Stimulated activated CD8-positive, alpha-beta memory T cell treated with anti-CD3 and anti-CD28 coated beads, Interleukin-7, amount 100 ng/mL, for 1 hour (primary cell): ENCODE data around the gene MTHFSD.

Experiments
- DNase-seq, 2 donors: peaks; one replicate each; pipeline ENCODE4 v3.0.0-alpha.2; 2020; ENCODE audit warnings: low read depth in 2 of 2

The MTHFSD gene

DNA sequence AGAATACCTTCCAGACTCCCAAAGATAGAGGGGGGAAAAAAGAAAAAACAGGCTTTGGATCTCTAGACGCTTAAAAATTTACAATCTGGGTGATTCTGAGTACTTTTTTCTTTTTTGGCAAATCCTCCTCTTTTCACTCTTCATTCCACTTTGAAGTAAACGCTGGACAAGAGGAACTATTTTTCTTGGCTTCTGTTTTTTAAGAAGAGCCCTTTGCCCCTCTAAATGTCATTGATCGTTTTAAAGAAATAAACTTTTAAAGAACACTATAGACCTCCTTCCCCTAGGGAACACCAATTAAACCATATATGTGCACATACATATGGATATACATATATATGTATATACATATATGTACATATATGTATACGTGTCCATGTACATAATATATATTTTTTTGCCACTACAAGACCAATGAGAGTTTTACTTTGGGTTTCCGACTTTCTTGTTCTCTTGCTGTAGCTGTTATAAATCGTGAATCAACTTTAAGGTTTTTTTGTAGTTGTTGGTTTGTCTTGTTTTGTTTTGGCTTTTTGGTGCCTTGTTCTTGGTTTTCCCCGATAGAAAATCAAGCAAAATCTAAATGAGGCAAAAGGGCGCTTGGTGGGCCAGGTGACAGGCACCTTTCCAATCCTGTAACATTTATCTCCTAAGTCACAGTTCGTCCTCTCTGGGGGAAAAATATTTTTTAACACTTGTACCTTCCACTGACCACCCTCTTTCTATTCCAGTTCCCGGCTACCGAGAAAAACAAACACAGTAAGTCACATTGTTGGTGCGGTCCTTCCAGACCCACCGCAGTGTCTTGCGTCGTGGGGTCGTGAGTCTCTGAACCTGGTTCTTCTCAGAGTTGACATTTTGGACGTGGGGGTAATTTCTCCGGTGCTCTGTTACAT, 40.3 kb downstream of the MTHFSD start:
- no peak for DNase-seq

DNA sequence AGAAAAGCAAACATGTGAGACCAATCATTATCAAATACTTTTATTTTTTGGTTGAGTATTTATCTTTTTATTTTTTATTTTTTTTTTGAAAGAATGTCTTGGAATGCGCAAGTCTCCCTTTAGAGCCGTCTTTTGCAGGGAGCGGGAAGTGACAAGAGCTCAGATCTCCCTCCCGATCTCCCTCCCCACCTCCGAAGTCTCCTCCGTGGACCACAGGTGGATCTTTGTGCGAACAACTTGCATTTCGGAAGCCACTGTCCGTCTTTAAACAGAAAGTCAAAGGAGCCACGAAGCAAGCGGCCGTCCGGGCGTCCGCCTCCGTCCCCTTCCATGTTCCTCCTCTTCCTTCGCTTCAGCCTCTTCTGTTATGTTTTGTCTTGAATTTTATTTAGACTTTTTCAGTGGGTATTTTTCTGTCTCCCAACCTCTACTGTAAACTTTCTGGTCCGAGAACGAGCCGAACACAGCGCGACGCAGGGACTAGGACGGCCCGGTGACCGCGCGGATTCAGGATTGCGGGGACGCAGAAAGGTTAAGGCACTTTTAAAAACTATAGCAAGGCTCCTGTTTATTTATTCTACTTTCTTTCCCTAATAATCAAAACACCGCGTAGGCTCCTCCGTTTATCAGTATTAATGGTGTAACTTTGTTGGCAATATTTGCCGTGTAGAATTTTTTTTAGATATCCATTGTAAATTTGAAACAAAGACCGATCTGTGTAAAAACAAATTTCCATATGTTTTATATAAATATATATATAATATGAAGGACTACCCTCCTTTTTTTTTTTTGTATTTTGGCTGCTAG, 41.4 kb downstream of the MTHFSD start:
- no peak for DNase-seq

DNA sequence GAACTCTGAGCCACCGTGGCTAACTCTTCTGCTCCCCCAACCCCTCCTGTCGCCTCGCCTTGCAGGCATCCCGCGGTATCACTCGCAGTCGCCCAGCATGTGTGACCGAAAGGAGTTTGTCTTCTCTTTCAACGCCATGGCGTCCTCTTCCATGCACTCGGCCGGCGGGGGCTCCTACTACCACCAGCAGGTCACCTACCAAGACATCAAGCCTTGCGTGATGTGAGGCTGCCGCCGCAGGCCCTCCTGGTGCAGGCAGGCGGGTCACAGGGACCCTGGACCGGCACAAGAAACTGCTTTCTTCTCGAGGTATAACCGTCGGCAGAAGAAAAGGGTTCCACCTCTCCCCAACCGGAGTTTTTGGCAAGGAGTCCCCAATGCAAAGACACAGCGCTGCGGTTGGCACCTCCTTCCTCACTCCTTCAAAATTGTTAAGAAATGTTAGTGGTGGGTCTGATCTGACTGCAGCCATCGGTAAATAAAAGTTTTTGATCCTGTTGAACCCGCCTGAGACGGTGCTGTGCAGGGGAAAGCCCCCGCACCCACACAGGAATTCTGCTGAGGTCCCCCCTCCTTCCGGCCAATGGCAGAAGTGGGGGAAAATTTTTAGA, 42.1 kb downstream of the MTHFSD start:
- no peak for DNase-seq

DNA sequence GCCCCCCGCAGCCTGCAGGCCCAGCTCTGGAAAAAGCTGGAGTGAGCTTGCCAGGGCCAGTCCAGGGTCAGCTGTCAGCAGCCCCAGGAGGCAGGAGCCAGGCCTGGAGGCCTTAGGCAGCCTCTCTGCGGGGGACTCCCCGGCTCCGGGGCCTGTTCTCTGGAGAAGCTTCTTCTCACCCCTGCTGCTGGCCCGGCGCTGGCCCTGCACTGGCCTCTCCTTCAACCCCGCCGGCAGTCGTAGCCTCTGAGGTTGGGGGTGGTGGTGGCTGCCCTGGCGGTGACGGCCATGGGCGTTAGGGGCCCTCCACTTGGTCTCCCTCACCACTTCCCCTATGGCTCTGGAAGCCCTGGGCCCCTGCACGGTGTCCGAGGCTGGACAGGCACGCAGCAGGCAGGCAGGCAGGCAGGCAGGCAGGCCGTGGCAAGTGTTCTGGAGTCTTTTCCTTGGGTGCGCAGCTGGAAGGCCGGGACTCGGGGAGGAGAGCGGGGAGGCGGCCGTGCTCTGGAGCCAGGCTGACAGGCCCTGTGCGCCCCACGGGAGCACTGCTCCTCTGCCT, 42.7 kb downstream of the MTHFSD start:
- no peak for DNase-seq

DNA sequence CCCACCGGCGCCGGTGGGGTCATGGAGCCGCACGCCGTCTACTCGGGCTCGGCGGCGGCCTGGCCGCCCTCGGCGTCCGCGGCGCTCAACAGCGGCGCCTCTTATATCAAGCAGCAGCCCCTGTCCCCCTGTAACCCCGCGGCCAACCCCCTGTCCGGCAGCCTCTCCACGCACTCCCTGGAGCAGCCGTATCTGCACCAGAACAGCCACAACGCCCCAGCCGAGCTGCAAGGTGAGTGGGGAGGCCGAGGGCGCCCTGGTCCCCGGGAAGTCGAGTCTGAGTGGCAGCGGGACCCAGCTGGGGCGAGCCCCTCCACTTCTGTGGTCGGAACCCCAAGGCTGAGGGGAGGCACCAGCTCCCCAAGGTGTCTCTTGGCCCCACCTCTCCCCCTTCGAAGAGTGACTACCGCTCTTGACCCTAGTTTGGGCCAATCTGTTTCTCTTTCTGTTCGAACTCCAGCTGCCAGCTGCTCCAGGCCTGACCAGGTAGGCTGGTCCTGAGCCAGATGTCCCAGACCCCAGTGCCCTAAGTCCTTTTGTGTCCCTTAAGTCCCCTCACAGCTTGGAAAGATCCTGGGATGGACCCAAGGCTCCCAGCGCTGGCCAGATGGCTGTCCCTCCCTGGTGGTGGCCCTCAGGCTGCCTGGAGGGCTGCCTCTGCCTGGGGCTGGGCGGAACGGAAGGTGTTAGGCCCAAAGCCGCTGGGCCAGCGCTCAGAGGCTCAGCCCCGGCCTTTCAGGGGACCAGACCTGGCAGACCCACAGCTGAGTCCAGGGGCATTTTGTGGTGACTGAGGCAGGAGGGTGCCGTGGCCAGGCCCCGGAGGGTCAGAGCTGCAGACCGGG, 43.5 kb downstream of the MTHFSD start:
- no peak for DNase-seq

DNA sequence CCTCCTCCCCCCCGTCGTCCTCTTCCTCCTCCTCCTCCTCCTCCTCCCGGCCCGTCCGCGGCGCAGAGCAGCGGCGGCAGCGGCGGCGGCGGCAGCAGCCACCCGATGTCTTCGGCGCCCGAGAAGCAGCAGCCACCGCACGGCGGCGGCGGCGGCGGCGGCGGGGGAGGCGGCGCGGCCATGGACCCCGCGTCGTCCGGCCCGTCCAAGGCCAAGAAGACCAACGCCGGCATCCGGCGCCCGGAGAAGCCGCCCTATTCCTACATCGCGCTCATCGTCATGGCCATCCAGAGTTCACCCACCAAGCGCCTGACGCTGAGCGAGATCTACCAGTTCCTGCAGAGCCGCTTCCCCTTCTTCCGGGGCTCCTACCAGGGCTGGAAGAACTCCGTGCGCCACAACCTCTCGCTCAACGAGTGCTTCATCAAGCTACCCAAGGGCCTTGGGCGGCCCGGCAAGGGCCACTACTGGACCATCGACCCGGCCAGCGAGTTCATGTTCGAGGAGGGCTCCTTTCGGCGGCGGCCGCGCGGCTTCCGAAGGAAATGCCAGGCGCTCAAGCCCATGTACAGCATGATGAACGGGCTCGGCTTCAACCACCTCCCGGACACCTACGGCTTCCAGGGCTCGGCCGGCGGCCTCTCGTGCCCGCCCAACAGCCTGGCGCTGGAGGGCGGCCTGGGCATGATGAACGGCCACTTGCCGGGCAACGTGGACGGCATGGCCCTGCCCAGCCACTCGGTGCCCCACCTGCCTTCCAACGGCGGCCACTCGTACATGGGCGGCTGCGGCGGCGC, 44.4 kb downstream of the MTHFSD start, which contains the start of gene FOXF1:
Gene FOXF1 (plus strand): TSS at position 63 of the 797 bp plus-strand sequence. CDS start 43 bp downstream, at position 106.
- DNase-seq: no peak

DNA sequence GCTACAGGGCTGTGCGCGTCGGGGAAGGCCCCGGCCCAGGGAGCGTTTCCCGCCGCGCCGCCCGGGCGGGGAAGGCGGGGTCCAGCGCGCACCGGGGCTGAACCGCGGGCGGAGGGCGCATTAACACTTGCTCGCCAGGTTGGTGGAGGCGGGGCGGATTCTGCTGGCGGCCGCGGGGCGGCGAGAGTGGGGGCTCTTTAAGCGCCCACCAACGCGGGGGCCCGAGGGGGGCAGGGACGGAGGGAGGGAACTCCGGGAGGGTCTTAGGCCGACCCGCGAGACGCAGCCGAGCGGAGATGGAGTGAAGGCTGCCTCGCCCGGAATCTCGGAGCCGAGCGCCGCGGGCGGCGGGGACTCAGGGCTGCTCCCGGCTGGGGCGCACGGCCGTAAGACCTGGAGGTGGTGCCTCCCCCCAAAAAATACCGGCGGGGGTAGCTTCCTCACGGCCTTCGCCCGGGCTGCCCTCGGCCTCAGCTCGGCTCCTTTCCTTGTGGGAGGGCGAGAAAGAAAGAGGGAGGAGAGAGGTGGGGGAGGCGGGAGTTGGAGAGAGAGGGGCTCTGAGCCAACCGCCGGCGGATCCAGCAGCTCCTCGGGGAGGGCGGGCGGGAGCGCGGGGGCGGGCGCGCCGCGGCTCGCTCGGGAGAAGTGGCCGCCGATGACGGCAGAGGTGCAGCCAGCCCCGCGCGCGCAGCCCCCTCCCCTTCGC, 45.1 kb downstream of the MTHFSD start:
- no peak for DNase-seq

- DNase-seq: no peak
Observed at GRCh38 chr16:86508947-86509758, 45.9 kb downstream of the MTHFSD start.

GRCh38 chr16:86508028-86508946, 46.7 kb downstream of the MTHFSD start:
- DNase-seq: no peak

GRCh38 chr16:86507173-86508027, 47.6 kb downstream of the MTHFSD start:
- no peak for DNase-seq

GRCh38 chr16:86505899-86506864, 48.9 kb downstream of the MTHFSD start:
- DNase-seq: no peak

- no peak for DNase-seq
Observed at GRCh38 chr16:86505185-86505898, 49.7 kb downstream of the MTHFSD start.

- no peak for DNase-seq
Observed at GRCh38 chr16:86504315-86505184, 50.5 kb downstream of the MTHFSD start.

DNA sequence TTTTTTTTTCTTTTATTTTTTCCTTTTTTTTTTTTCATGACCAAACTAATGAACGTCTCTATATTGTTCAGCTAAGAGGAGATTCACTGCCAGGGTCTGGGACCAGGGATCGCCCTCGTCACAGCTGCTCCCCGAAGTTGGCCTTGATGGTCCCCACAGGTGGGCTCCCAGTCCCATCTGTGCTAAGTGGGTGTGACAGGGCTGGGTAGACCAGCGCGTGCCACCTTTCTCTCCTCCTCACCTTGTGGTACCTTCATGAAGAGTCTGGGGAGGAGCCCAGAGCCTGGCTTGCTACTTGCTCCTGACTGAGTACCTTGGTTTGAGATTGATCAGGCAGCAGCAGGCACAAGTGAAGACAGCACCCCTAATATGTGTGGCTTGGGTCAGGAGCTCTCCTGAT, 51.2 kb downstream of the MTHFSD start:
- no peak for DNase-seq
